WTC11 (cell line): Measurements from ENCODE around the gene PLCD1. TPM values are rescaled to one million over a fixed set of nuclear protein-coding genes. Genes with fewer than 3 reads are reported as not detected.
"Not testable (repeated sequence)": the region's sequence is repeated elsewhere in the genome, so short reads cannot be mapped to it uniquely, and the experiment has no call there.

Experiments
- ATAC-seq: fragments of 200-7000 bp; cut with Tn5 transposase; 2 replicates; pipeline ENCODE4 v1.10.0; 2021; ENCODE audit warnings: mild to moderate bottlenecking, moderate library complexity
- CTCF ChIA-PET: fragments of 300-600 bp; sonication (Branson Sonifier 250); formaldehyde crosslinking; loops from one replicate; lab custom pipeline; 2021; ENCODE audit warnings: antibody characterized with exemption; lab: Charles Lee
- POLR2A ChIA-PET: fragments of 350-600 bp; sonication (Branson Sonifier 250); formaldehyde crosslinking; loops from one replicate; lab custom pipeline; 2021; ENCODE audit warnings: antibody characterized with exemption; lab: Charles Lee
- DNase-seq: peaks from one replicate; pipeline ENCODE4 v3.0.0; 2021; ENCODE audit warnings: low spot score
- H3K27ac Mint-ChIP-seq: 2 replicates; pipeline ENCODE4 v1.8.0; 2021; ENCODE audit warnings: mixed read lengths
- H3K27me3 Mint-ChIP-seq: 2 replicates; pipeline ENCODE4 v1.8.0; 2021; ENCODE audit warnings: low read depth, mild to moderate bottlenecking, moderate library complexity, mixed read lengths
- H3K36me3 Mint-ChIP-seq: 2 replicates; pipeline ENCODE4 v1.8.0; 2021; ENCODE audit warnings: mixed read lengths
- H3K4me1 Mint-ChIP-seq: 2 replicates; pipeline ENCODE4 v1.8.0; 2022; ENCODE audit warnings: mixed read lengths
- H3K4me3 Mint-ChIP-seq: 2 replicates; pipeline ENCODE4 v1.8.0; 2021; ENCODE audit warnings: mild to moderate bottlenecking, moderate library complexity, mixed read lengths
- H3K9me3 Mint-ChIP-seq: 2 replicates; pipeline ENCODE4 v1.8.0; 2021; ENCODE audit warnings: mixed read lengths
- CBFB ChIP-seq: sonication (generic); formaldehyde crosslinking; IDR thresholded peaks from 2 replicates; pipeline ENCODE4 v1.8.1; 2022; ENCODE audit warnings: mild to moderate bottlenecking, low read depth, missing genetic modification reagents
- EMX1 ChIP-seq: fragments of 250-450 bp; sonication (Bioruptor Pico); IDR thresholded peaks from 2 replicates; pipeline ENCODE4 v1.8.0; 2021; ENCODE audit warnings: mild to moderate bottlenecking
- JUN ChIP-seq: sonication (generic); formaldehyde crosslinking; IDR thresholded peaks from 2 replicates; pipeline ENCODE4 v1.8.0; 2023; ENCODE audit warnings: mild to moderate bottlenecking, missing genetic modification reagents
- KAT7 ChIP-seq: sonication (generic); formaldehyde crosslinking; IDR thresholded peaks from 2 replicates; pipeline ENCODE4 v1.8.1; 2023; ENCODE audit warnings: missing genetic modification reagents, mild to moderate bottlenecking, borderline replicate concordance
- OVOL2 ChIP-seq: fragments of 250-450 bp; sonication (Bioruptor Pico); IDR thresholded peaks from 2 replicates; pipeline ENCODE4 v1.9.0; 2021; ENCODE audit warnings: mild to moderate bottlenecking, borderline replicate concordance
- ZNF423 ChIP-seq: fragments of 250-450 bp; sonication (Bioruptor Pico); IDR thresholded peaks from 2 replicates; pipeline ENCODE4 v2.1.2; 2022; ENCODE audit warnings: mild to moderate bottlenecking, moderate library complexity
- total RNA-seq: library from RNA; stranded (reverse); gene quantifications from 3 replicates; pipeline ENCODE4 v1.2.3, GENCODE V29; 2021
- TF ChIP-seq, protein P1 (sequence below): sonication (generic); formaldehyde crosslinking; IDR thresholded peaks from 2 replicates; pipeline ENCODE4 v1.8.0; 2022; ENCODE audit warnings: mild to moderate bottlenecking, missing genetic modification reagents
- TF ChIP-seq, protein P2 (sequence below): sonication (generic); formaldehyde crosslinking; IDR thresholded peaks from 2 replicates; pipeline ENCODE4 v1.8.0; 2023; ENCODE audit warnings: missing genetic modification reagents, mild to moderate bottlenecking, borderline replicate concordance
- TF ChIP-seq, protein P3 (sequence below): sonication (generic); formaldehyde crosslinking; IDR thresholded peaks from 2 replicates; pipeline ENCODE4 v1.8.1; 2022; ENCODE audit warnings: mild to moderate bottlenecking, missing genetic modification reagents, moderate library complexity, borderline replicate concordance
- TF ChIP-seq, protein P4 (sequence below): sonication (generic); formaldehyde crosslinking; IDR thresholded peaks from 2 replicates; pipeline ENCODE4 v1.8.0; 2022; ENCODE audit warnings: missing genetic modification reagents
- TF ChIP-seq, protein P5 (sequence below): sonication (generic); formaldehyde crosslinking; IDR thresholded peaks from 2 replicates; pipeline ENCODE4 v1.8.1; 2023; ENCODE audit warnings: mild to moderate bottlenecking, missing genetic modification reagents, moderate library complexity
- TF ChIP-seq, protein P6 (sequence below): sonication (generic); formaldehyde crosslinking; IDR thresholded peaks from 2 replicates; pipeline ENCODE4 v1.8.1; 2022; ENCODE audit warnings: missing genetic modification reagents, borderline replicate concordance

Gene PLCD1
- total RNA-seq, 1 experiment from 2014 or later: 29.9 TPM

DNA sequence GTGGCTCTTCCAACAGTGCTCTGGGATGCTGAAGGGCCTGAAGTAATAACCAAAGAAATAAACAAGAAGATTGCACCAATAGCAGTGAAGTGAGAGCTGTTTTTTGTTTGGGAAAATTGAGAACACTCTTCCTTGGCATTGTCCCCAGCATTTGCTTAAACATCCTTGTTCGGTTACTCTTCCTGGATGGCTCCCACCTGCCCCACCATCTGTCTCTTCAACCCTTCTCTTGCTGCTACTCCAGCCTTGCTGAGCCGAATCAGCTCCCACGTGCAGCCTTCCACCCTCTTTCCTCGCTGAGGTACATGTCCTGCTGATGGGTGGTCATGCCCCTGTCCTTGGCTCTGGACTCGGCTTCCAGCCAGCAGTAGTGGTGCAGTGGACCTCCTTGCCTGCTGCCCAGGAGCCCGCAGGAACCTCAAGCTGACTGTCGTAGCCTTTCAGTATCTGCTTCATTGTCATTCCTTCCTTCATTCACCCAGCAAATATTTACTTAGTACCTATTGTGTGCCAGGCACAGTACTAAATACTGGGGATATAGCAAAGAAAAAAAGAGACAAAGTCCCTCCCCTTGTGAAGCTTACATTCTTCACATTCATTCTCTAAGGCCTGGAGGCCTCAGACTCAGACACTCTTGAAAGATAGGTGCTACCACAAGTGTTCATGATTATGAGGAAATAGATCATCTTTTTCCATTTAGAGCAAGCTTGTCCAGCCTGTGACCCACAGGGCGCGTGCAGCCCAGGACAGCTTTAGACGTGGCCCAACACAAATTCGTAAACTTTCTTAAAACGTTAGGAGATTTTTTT is 56.0 kb downstream of the PLCD1 start (continued):
- TF ChIP-seq OVOL2 (CRISPR knock-in tag) (no peak), JUN (CRISPR knock-in tag) (no peak), CBFB (CRISPR knock-in tag) (no peak)
- TF ChIP-seq, protein P1, sequence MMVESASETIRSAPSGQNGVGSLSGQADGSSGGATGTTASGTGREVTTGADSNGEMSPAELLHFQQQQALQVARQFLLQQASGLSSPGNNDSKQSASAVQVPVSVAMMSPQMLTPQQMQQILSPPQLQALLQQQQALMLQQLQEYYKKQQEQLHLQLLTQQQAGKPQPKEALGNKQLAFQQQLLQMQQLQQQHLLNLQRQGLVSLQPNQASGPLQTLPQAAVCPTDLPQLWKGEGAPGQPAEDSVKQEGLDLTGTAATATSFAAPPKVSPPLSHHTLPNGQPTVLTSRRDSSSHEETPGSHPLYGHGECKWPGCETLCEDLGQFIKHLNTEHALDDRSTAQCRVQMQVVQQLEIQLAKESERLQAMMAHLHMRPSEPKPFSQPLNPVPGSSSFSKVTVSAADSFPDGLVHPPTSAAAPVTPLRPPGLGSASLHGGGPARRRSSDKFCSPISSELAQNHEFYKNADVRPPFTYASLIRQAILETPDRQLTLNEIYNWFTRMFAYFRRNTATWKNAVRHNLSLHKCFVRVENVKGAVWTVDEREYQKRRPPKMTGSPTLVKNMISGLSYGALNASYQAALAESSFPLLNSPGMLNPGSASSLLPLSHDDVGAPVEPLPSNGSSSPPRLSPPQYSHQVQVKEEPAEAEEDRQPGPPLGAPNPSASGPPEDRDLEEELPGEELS (CRISPR knock-in tag): no peak
- TF ChIP-seq, protein P2, sequence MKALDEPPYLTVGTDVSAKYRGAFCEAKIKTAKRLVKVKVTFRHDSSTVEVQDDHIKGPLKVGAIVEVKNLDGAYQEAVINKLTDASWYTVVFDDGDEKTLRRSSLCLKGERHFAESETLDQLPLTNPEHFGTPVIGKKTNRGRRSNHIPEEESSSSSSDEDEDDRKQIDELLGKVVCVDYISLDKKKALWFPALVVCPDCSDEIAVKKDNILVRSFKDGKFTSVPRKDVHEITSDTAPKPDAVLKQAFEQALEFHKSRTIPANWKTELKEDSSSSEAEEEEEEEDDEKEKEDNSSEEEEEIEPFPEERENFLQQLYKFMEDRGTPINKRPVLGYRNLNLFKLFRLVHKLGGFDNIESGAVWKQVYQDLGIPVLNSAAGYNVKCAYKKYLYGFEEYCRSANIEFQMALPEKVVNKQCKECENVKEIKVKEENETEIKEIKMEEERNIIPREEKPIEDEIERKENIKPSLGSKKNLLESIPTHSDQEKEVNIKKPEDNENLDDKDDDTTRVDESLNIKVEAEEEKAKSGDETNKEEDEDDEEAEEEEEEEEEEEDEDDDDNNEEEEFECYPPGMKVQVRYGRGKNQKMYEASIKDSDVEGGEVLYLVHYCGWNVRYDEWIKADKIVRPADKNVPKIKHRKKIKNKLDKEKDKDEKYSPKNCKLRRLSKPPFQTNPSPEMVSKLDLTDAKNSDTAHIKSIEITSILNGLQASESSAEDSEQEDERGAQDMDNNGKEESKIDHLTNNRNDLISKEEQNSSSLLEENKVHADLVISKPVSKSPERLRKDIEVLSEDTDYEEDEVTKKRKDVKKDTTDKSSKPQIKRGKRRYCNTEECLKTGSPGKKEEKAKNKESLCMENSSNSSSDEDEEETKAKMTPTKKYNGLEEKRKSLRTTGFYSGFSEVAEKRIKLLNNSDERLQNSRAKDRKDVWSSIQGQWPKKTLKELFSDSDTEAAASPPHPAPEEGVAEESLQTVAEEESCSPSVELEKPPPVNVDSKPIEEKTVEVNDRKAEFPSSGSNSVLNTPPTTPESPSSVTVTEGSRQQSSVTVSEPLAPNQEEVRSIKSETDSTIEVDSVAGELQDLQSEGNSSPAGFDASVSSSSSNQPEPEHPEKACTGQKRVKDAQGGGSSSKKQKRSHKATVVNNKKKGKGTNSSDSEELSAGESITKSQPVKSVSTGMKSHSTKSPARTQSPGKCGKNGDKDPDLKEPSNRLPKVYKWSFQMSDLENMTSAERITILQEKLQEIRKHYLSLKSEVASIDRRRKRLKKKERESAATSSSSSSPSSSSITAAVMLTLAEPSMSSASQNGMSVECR (CRISPR knock-in tag): no peak
- TF ChIP-seq, protein P3, sequence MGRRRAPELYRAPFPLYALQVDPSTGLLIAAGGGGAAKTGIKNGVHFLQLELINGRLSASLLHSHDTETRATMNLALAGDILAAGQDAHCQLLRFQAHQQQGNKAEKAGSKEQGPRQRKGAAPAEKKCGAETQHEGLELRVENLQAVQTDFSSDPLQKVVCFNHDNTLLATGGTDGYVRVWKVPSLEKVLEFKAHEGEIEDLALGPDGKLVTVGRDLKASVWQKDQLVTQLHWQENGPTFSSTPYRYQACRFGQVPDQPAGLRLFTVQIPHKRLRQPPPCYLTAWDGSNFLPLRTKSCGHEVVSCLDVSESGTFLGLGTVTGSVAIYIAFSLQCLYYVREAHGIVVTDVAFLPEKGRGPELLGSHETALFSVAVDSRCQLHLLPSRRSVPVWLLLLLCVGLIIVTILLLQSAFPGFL (CRISPR knock-in tag): no peak

DNA sequence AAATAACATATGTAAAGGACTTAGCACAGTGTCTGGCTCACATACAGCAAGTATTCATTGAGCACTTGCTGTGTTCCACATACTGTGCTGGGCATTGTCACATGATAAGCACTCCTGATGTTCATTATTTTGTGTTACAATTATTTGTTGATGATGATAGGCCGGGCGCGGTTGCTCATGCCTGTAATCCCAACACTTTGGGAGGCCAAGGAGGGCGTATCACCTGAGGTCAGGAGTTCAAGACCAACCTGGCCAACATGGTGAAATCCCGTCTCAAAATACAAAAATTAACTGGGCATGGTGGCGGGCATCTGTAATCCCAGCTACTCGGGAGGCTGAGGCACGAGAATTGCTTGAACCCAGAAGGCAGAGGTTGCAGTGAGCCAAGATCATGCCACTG is 57.4 kb downstream of the PLCD1 start:
- H3K27ac Mint-ChIP-seq, H3K27me3 Mint-ChIP-seq, H3K9me3 Mint-ChIP-seq, DNase-seq, H3K36me3 Mint-ChIP-seq, POLR2A ChIA-PET, H3K4me3 Mint-ChIP-seq, ATAC-seq: not testable (repeated sequence)
- H3K4me1 Mint-ChIP-seq: peaks cover 27% of the 10 kb centered on the region
- CTCF ChIA-PET: interaction anchor here (1.5 kb wide), 1 partner anchor 117 kb away, joined by 5 read pairs; no protein-coding TSS in a partner anchor

DNA sequence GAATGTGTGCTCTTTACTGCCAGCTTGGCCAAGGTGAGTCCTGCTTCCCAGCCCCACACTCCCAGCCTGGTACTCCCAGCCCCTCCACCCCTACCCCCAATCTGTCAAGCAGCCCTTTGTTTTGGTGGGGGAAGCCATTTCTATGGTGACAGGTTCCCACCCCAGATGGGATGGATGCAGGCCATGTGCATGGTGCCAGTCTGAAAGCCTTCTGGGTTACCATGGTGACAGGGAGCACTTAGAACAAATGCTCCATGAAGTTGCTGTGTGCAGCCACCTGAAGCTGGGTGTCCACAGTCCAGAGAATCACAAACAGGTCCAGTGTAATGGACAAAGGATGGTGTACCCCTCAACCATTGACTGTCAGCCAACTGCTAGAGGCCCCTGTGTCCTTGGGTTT is 58.0 kb downstream of the PLCD1 start:
- H3K27ac Mint-ChIP-seq: no peak overlapping the region
- DNase-seq (no peak), ATAC-seq (no peak)
- H3K4me3 Mint-ChIP-seq: no peak overlapping the region
- peaks cover 6% of the 10 kb centered on the region for H3K36me3 Mint-ChIP-seq
- no peaks in the 10 kb centered on the region for H3K9me3 Mint-ChIP-seq
- POLR2A ChIA-PET: no interaction called here
- peaks cover 2% of the 10 kb centered on the region; the same call in 1 of the 2 replicates for H3K27me3 Mint-ChIP-seq
- CTCF ChIA-PET: interaction anchor here (1.5 kb wide), 1 partner anchor 116 kb away, joined by 5 read pairs; no protein-coding TSS in a partner anchor
- H3K4me1 Mint-ChIP-seq: peaks cover 27% of the 10 kb centered on the region
- TF ChIP-seq, protein P4, sequence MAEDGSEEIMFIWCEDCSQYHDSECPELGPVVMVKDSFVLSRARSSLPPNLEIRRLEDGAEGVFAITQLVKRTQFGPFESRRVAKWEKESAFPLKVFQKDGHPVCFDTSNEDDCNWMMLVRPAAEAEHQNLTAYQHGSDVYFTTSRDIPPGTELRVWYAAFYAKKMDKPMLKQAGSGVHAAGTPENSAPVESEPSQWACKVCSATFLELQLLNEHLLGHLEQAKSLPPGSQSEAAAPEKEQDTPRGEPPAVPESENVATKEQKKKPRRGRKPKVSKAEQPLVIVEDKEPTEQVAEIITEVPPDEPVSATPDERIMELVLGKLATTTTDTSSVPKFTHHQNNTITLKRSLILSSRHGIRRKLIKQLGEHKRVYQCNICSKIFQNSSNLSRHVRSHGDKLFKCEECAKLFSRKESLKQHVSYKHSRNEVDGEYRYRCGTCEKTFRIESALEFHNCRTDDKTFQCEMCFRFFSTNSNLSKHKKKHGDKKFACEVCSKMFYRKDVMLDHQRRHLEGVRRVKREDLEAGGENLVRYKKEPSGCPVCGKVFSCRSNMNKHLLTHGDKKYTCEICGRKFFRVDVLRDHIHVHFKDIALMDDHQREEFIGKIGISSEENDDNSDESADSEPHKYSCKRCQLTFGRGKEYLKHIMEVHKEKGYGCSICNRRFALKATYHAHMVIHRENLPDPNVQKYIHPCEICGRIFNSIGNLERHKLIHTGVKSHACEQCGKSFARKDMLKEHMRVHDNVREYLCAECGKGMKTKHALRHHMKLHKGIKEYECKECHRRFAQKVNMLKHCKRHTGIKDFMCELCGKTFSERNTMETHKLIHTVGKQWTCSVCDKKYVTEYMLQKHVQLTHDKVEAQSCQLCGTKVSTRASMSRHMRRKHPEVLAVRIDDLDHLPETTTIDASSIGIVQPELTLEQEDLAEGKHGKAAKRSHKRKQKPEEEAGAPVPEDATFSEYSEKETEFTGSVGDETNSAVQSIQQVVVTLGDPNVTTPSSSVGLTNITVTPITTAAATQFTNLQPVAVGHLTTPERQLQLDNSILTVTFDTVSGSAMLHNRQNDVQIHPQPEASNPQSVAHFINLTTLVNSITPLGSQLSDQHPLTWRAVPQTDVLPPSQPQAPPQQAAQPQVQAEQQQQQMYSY: no peak
- TF ChIP-seq, protein P5, sequence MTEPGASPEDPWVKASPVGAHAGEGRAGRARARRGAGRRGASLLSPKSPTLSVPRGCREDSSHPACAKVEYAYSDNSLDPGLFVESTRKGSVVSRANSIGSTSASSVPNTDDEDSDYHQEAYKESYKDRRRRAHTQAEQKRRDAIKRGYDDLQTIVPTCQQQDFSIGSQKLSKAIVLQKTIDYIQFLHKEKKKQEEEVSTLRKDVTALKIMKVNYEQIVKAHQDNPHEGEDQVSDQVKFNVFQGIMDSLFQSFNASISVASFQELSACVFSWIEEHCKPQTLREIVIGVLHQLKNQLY (CRISPR knock-in tag): no peak
- TF ChIP-seq EMX1 (CRISPR knock-in tag): no peak
- TF ChIP-seq, protein P2 (CRISPR knock-in tag): no peak
- TF ChIP-seq KAT7 (CRISPR knock-in tag): no peak
- TF ChIP-seq ZNF423: no peak
- TF ChIP-seq, protein P6, sequence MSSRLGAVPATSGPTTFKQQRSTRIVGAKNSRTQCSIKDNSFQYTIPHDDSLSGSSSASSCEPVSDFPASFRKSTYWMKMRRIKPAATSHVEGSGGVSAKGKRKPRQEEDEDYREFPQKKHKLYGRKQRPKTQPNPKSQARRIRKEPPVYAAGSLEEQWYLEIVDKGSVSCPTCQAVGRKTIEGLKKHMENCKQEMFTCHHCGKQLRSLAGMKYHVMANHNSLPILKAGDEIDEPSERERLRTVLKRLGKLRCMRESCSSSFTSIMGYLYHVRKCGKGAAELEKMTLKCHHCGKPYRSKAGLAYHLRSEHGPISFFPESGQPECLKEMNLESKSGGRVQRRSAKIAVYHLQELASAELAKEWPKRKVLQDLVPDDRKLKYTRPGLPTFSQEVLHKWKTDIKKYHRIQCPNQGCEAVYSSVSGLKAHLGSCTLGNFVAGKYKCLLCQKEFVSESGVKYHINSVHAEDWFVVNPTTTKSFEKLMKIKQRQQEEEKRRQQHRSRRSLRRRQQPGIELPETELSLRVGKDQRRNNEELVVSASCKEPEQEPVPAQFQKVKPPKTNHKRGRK: no peak
